MM.1S (cell line): ENCODE measurements around the gene RPL12.

ENCODE experiments used
- CTCF ChIP-seq: fragments of 300-600 bp; sonication (generic); IDR thresholded peaks from 2 replicates; pipeline ENCODE4 v1.5.1; 2016; ENCODE audit warnings: antibody characterized with exemption, low read length, mixed read lengths
- EZH2phosphoT487 ChIP-seq: fragments of 300-600 bp; sonication (generic); IDR thresholded peaks from 2 replicates; pipeline ENCODE4 v1.6.1; 2018; ENCODE audit warnings: antibody characterized with exemption, low read length

GRCh38 chr9:127444921-127445850 lies 6.0 kb downstream of the RPL12 start:
- TF ChIP-seq CTCF = no peak
- TF ChIP-seq EZH2phosphoT487 = no peak
